M059J (cell line): ENCODE data around the gene RBM23. TPM values are rescaled to one million over a fixed set of nuclear protein-coding genes. Genes with fewer than 3 reads are reported as not detected.

Source experiments
- DNase-seq: peaks from one replicate; pipeline ENCODE4 v3.0.0-alpha.2; 2012; ENCODE audit warnings: low read depth
- total RNA-seq: library from RNA; depleted of rRNA; stranded (reverse); fragments of >200 nt; shearing (Covaris generic); gene quantifications from 2 replicates; pipeline ENCODE4 v1.2.3, GENCODE V29; 2014; rRNA removed

RBM23 gene
- total RNA-seq, 1 experiment from 2014 or later, result 140 TPM

GRCh38 chr14:22844221-22845102 is 74.5 kb downstream of the RBM23 start:
- DNase-seq, result no peak

Other genes with a start within 250 kb of the RBM23 start
- 77.4 and 89.0 TPM in 2 replicates for gene OXA1L, start 152.5 kb downstream of the RBM23 start, total RNA-seq
- 2.6 and 3.6 TPM in 2 replicates for gene SLC7A7, start 103.7 kb downstream of the RBM23 start, total RNA-seq
- 54.5 and 325 TPM in 2 replicates for gene MRPL52, start 89.3 kb downstream of the RBM23 start, total RNA-seq
- 251 and 313 TPM in 2 replicates for gene MMP14, start 82.6 kb downstream of the RBM23 start, total RNA-seq
- gene LRP10, start 47.4 kb downstream of the RBM23 start, total RNA-seq, result 51.6 and 115 TPM in 2 replicates
- gene REM2, start 35.9 kb downstream of the RBM23 start, total RNA-seq, result 0.52 TPM in 1 of 2 replicates, not detected in the other
- gene PRMT5, start 10.2 kb upstream of the RBM23 start, total RNA-seq, result 67.3 and 83.3 TPM in 2 replicates
- gene HAUS4, start 37.9 kb upstream of the RBM23 start, total RNA-seq, result 30.7 and 51.4 TPM in 2 replicates
- 23.9 and 55.5 TPM in 2 replicates for gene AJUBA, start 63.4 kb upstream of the RBM23 start, total RNA-seq
- gene C14orf93, start 91.0 kb upstream of the RBM23 start, total RNA-seq, result 8.6 and 9.7 TPM in 2 replicates
- gene PSMB5, start 115.8 kb upstream of the RBM23 start, total RNA-seq, result 267 and 297 TPM in 2 replicates
- not detected in 2 replicates for gene PSMB11, start 123.1 kb upstream of the RBM23 start, total RNA-seq
- 7.5 and 13.7 TPM in 2 replicates for gene CDH24, start 138.4 kb upstream of the RBM23 start, total RNA-seq
- gene ACIN1, start 176.0 kb upstream of the RBM23 start, total RNA-seq, result 47.1 and 64.0 TPM in 2 replicates
- gene C14orf119, start 176.4 kb upstream of the RBM23 start, total RNA-seq, result 67.5 and 78.5 TPM in 2 replicates
- not detected in 2 replicates for gene CIROP, start 185.8 kb upstream of the RBM23 start, total RNA-seq
- gene CEBPE, start 200.1 kb upstream of the RBM23 start, total RNA-seq, result not detected in 2 replicates